Panc1 (cell line): ENCODE data around the gene OR52B6.

Experiments
- CTCF ChIP-seq: fragments of 450-650 bp; IDR thresholded peaks from 2 replicates; pipeline ENCODE4 v1.5.1; 2017; ENCODE audit warnings: mild to moderate bottlenecking
- POLR2AphosphoS5 ChIP-seq: IDR thresholded peaks from 2 replicates; pipeline ENCODE4 v1.6.1; 2012; ENCODE audit warnings: mild to moderate bottlenecking, low read depth, low read length, moderate library complexity
- REST ChIP-seq, 2 experiments: IDR thresholded peaks; 2 replicates each; pipeline ENCODE4 v1.6.1; 2011 to 2012; ENCODE audit warnings: low read depth in 2 of 2, control low read depth in 1 of 2, low read length in 1 of 2, mild to moderate bottlenecking in 1 of 2, moderate library complexity in 1 of 2; ENCODE audit not compliant: insufficient read depth in 1 of 2

- TF ChIP-seq CTCF (no peak), REST (IDR thresholded peaks at IDR 0.05; ENCODE audit: insufficient read depth in 1 of 2, low read depth in 2 of 2, low read length in 1 of 2) (no peak), POLR2AphosphoS5 (no peak)
Measured at GRCh38 chr11:5577101-5577500, 3.6 kb upstream of the OR52B6 start.
